Nephron (organoid): ENCODE data around the gene SH3RF1.

Experiments
- H3K27ac Mint-ChIP-seq, 3 experiments: 2 replicates each; pipeline ENCODE4 v1.8.0; 2020; ENCODE audit warnings: mixed read lengths in 3 of 3, mild to moderate bottlenecking in 2 of 3, moderate library complexity in 1 of 3
- H3K27me3 Mint-ChIP-seq: 2 replicates; pipeline ENCODE4 v1.8.0; 2021; ENCODE audit warnings: low read depth, mild to moderate bottlenecking, moderate library complexity, mixed read lengths
- H3K36me3 Mint-ChIP-seq: 2 replicates; pipeline ENCODE4 v1.8.0; 2020; ENCODE audit warnings: low read depth, mixed read lengths
- H3K4me1 Mint-ChIP-seq: 2 replicates; pipeline ENCODE4 v1.8.0; 2020; ENCODE audit warnings: mixed read lengths
- H3K4me3 Mint-ChIP-seq, 3 experiments: 2 replicates each; pipeline ENCODE4 v1.8.0; 2020; ENCODE audit warnings: mild to moderate bottlenecking in 3 of 3, mixed read lengths in 3 of 3, moderate library complexity in 2 of 3
- H3K9me3 Mint-ChIP-seq: 2 replicates; pipeline ENCODE4 v1.8.0; 2020; ENCODE audit warnings: mixed read lengths
- TF ChIP-seq, protein P1 (sequence below), 3 experiments: fragments of 200-600 bp; sonication (generic); IDR thresholded peaks; one replicate each; pipeline ENCODE4 v1.5.0; 2021; ENCODE audit warnings: antibody characterized with exemption in 3 of 3; ENCODE audit not compliant: unreplicated experiment in 3 of 3

Gene SH3RF1

DNA sequence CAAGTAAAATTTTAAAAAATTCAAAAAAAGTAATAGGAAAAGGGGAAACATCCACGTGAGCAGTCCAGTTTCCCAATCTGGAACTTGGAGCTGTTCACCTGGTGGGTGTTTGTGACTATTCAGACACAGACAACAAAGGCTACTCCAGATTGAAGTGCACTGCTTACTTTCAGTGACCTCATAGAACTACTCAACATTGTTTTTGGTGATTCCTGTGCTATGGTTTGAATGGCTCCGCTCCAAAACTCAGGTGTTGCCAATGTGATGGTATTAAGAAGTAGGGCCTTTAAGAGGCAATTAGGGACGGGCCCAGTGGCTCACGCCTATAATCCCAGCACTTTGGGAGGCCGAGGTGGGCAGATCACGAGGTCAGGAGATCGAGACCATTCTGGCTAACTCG is 22.1 kb downstream of the SH3RF1 start:
- Mint-ChIP-seq H3K4me3 (no peak overlapping the region), H3K36me3 (peaks cover 17% of the 10 kb centered on the region), H3K4me1 (peaks cover 62% of the 10 kb centered on the region), H3K9me3 (peaks cover 3% of the 10 kb centered on the region), H3K27ac (peak overlapping the region in 1 of 3 experiments; percentile 28), H3K27me3 (no peaks in the 10 kb centered on the region)
- TF ChIP-seq, protein P1, sequence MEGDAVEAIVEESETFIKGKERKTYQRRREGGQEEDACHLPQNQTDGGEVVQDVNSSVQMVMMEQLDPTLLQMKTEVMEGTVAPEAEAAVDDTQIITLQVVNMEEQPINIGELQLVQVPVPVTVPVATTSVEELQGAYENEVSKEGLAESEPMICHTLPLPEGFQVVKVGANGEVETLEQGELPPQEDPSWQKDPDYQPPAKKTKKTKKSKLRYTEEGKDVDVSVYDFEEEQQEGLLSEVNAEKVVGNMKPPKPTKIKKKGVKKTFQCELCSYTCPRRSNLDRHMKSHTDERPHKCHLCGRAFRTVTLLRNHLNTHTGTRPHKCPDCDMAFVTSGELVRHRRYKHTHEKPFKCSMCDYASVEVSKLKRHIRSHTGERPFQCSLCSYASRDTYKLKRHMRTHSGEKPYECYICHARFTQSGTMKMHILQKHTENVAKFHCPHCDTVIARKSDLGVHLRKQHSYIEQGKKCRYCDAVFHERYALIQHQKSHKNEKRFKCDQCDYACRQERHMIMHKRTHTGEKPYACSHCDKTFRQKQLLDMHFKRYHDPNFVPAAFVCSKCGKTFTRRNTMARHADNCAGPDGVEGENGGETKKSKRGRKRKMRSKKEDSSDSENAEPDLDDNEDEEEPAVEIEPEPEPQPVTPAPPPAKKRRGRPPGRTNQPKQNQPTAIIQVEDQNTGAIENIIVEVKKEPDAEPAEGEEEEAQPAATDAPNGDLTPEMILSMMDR (IDR thresholded peaks at IDR 0.05; ENCODE audit: unreplicated experiment in 3 of 3): no peak

DNA sequence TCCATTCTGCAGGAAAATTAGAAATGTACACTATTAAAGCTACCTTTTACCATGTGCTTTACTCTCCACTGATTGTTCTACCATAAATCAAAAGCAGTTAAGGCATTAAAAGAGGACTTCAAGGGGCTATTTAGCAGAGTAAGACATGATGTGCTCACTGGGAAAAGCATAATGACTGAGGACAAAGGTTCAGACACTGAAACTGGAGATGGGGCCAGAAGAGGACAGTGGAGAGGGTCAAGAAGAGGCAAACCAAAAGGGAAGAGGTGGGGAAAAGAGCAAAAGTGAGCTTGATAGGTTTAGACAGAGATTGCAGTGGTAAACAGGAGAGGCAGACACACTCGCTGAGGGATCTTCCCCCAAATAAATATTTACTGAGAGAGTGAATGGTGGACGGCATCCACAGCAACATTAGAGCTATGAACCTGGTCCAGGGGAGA is 23.8 kb downstream of the SH3RF1 start:
- Mint-ChIP-seq H3K36me3 (peaks cover 23% of the 10 kb centered on the region), H3K4me1 (peaks cover 50% of the 10 kb centered on the region), H3K27ac (peak overlapping the region; percentile 7 to 79 (median 58)), H3K27me3 (no peaks in the 10 kb centered on the region), H3K4me3 (peak overlapping the region in 1 of 3 experiments; percentile 1), H3K9me3 (peaks cover 3% of the 10 kb centered on the region)
- TF ChIP-seq, protein P1 (IDR thresholded peaks at IDR 0.05; ENCODE audit: unreplicated experiment in 3 of 3): no peak

DNA sequence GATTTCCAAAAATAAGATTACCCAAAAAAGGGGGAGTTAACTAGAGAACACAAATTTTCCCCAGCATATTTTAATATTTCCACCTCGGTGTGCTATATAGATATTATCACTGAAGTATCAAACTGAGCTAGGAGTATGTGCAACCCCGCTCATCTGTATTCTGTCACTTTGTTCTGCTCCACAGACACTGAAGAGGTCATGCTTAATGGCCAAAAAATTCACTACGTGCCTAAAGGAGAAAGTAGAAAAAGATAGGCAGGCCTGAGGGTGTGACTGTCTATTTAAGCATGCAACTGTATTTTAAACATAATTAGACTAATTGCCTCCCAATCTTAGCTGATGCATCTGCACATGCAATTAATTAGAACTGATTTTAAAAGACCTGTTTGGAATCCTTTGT is 24.5 kb downstream of the SH3RF1 start:
- Mint-ChIP-seq H3K27me3 (no peaks in the 10 kb centered on the region), H3K27ac (no peak overlapping the region)

DNA sequence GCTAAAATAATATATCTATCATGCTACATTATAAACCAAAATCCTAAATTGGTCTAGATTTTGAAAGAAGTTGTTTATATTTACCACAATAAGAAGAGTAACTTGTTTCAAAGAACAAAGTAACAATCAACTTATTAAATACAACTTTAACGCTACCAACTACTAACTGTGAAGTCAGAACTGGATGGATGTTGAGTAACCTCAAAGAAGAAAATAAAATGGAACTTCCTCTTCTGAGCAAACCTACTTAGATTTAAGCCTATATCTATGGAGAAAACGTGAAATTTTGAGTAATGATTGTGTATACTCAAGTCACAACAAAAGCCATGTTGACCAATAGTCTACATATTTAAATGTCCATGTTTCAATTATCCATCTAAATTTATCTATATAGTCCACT is 25.7 kb downstream of the SH3RF1 start:
- Mint-ChIP-seq H3K4me1 (peaks cover 44% of the 10 kb centered on the region), H3K4me3 (no peak overlapping the region), H3K27ac (peak overlapping the region in 2 of 3 experiments; percentile 20 to 24), H3K9me3 (peaks cover 3% of the 10 kb centered on the region), H3K27me3 (no peaks in the 10 kb centered on the region), H3K36me3 (peaks cover 29% of the 10 kb centered on the region)
- TF ChIP-seq, protein P1 (IDR thresholded peaks at IDR 0.05; ENCODE audit: unreplicated experiment in 3 of 3): no peak

More for the DNA sequence above, 24.5 kb downstream of the SH3RF1 start:
- peaks cover 3% of the 10 kb centered on the region for H3K9me3 Mint-ChIP-seq
- peaks cover 25% of the 10 kb centered on the region for H3K36me3 Mint-ChIP-seq
- TF ChIP-seq, protein P1 (IDR thresholded peaks at IDR 0.05; ENCODE audit: unreplicated experiment in 3 of 3): no peak
- H3K4me3 Mint-ChIP-seq: no peak overlapping the region
- peaks cover 52% of the 10 kb centered on the region for H3K4me1 Mint-ChIP-seq

DNA sequence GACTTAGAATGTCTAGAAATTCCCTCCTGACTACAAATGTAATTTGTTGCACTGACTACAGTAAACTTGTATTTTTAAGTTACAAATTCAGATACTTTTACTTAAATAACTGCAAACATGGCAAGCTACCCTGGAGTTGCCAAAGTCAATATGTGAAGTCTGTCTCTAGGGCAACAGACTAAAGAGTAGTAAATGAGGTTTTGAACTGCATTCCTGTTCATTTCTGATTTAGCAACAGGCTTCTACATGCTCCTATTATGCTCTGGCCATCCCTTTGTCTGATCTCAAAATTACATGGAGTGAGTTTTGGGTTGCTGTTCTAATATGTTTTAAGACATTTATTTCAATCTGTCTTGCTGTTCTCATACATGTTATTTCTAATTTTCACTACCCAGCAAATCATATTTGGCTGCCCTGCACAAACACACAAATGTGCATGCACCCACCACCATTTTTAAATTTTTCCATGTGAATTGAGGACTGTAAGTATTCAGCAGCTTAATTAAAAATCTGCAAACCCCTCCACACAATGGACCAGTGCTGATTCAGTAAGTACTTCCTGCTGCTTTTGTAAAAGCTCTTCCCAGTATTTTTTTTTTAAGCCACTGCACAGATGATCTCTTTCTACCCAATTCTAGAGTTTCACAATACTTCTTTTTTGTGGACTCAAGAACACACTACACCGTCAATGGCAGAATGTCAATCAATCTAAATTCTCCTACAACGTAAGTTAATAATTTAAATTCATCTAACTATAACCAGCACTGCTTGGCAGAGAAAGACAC is 26.7 kb downstream of the SH3RF1 start:
- TF ChIP-seq, protein P1 (IDR thresholded peaks at IDR 0.05; ENCODE audit: unreplicated experiment in 3 of 3): no peak
- H3K9me3 Mint-ChIP-seq: peaks cover 3% of the 10 kb centered on the region
- peaks cover 24% of the 10 kb centered on the region for H3K36me3 Mint-ChIP-seq
- H3K27me3 Mint-ChIP-seq: no peaks in the 10 kb centered on the region
- peaks cover 38% of the 10 kb centered on the region for H3K4me1 Mint-ChIP-seq
- H3K4me3 Mint-ChIP-seq: peak overlapping the region in 1 of 3 experiments; percentile 22
- peak overlapping the region; percentile 36 to 69 (median 69) for H3K27ac Mint-ChIP-seq

DNA sequence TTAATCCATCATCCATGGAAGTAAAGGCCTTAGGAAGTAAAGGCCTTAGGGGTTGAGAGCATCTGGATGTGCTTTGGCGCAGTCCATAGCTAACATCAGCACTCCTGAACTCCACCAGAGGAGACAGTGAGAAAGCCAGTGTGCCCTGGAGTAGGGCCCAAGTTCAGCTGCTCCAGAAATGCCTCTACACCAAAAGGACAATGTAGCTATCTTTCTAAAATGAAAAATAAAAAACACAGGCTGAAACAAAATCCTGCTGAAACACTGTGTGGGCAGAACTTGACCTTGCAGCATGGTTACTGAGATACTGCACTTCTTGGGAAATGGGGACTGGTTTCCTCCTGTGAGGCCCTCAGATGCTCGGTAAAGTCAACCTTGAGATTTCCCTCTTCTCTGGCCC is 29.3 kb downstream of the SH3RF1 start:
- TF ChIP-seq, protein P1 (IDR thresholded peaks at IDR 0.05; ENCODE audit: unreplicated experiment in 3 of 3): no peak
- Mint-ChIP-seq H3K4me3 (no peak overlapping the region), H3K36me3 (peaks cover 15% of the 10 kb centered on the region), H3K4me1 (peaks cover 41% of the 10 kb centered on the region), H3K27ac (peak overlapping the region; percentile 57 to 83 (median 63)), H3K9me3 (no peaks in the 10 kb centered on the region), H3K27me3 (no peaks in the 10 kb centered on the region)
